Right forelimb (tissue), 1 donor: Measurements from ENCODE around the gene GMEB2.
A peak's percentile ranks its signal among the peaks of the same experiment; 100 is the strongest.

Experiments
- DNase-seq: peaks from one replicate; pipeline ENCODE4 v3.0.0-alpha.2; 2018

Gene GMEB2

GRCh38 chr20:63555661-63556381, 71.1 kb downstream of the GMEB2 start:
- DNase-seq, result no peak

DNA sequence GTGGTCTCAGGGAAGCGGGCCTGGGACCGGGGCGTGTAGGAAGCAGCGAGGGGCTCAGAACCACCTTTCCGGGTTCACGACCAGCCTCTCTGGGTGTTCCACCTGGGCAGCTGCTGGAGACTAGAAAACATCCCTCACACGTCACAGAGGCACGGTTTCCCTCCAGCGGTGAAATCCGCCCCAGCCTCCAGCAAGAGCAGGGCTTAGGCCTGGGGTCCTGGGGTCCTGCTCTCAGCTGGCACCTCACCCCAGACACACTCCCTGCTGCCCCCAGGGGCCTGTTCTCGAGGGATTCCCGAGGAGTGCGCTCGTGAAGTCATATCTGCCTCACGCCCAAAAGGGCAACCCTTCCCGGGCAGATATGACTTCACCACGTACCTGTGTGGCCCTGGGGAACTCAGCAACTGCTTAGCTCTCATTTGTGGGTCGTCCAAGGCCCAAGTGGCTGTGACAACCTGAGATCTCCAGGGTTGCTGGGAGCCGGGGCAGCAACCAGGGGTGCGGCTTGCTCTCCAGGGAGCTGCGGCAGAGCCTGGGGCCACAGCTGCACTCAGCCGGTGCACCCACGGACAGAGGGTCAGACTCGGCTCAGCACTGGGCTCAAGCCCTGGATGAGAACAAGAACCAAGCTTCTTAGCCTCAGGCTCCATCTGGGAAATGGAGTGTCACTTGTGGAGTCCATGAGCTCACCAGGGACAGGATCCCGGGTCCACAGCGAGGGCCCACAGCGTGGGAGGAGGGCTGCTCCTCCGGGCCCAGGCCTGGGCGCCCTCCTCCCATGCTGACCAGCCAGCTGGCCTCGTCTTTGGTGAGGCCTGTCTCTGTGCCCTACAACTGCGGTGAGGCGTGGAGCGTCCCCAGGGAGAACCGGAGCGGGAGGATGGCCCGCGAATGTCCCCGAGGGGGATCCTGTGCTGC, 72.3 kb downstream of the GMEB2 start:
- no peak for DNase-seq

- DNase-seq, result peak; percentile 62
Measured at GRCh38 chr20:63553933-63554290, 73.0 kb downstream of the GMEB2 start, which contains the start of gene FNDC11. Gene FNDC11 (plus strand): TSS chr20:63554159. CDS start chr20:63555664, 1,505 bp downstream.

- peak; percentile 84 for DNase-seq
Measured at GRCh38 chr20:63553251-63553932, 73.5 kb downstream of the GMEB2 start.

DNA sequence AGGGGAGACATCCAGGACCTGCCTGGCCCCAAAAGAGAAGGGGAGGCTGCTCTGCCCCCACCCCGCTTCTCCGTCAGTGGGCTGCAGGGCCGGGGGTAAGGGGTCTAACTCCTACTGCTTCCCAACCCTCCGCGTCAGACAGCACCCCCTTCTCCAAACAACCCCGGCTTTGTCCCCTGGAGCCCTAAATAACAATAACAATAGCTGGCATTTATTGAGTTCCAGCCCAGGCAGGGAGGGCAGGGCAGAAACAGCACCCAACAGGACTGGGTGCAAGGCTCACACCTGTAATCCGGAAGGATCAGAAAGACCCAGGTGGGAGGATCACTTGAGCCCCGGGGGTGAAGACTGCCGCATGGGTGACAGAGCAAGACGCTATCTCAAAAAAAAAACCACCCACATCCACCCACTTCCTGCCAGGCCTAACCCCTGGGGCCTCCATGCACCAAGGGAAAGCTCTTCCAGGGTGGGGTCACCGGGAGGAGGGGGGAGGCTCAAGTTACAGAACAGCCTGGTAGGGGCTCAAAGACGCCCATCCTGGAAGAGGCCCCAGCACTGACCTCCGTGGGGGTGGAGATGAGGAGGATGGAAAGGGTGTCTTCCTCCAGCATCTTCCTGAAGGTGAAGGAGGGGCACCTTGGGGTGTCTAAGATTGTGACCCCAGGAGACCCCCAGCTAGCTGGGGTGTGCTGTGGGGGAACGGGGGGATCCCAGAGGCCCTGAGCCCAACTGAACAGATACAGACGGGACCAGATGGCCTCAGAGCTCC, 74.2 kb downstream of the GMEB2 start:
- DNase-seq, result no peak

GRCh38 chr20:63551068-63551467, 75.8 kb downstream of the GMEB2 start:
- no peak for DNase-seq

DNA sequence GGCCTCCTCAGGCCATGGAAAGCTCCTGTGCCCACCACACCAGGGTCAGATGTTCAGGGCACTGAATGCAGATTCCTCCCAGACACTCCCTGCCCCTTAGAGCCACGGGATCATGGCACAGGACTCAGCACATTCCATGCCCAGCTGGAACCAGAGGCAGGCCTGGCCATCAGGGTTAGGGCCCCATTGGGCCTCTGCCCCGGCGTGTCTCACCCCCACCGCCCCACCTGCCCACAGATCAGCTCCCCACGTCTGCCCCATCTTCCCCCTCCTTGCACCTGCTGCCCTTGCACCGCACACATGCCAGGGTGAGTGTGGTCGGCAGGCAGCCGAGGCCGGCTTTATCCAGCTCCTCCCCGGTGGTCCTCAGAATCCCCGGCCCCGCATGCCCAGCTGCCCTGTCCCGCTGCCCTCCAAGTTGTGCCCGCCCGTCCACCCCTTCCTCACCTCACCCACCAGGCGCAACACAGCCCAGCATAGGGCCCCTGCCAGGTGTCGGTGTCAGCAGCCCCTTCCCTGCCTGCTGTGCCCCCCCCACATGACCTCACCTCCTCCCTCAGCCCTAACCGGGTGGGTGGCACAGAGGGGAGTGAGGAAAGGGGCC, 77.1 kb downstream of the GMEB2 start:
- DNase-seq, result no peak

- no peak for DNase-seq
Measured at GRCh38 chr20:63549019-63549418, 77.9 kb downstream of the GMEB2 start.

DNA sequence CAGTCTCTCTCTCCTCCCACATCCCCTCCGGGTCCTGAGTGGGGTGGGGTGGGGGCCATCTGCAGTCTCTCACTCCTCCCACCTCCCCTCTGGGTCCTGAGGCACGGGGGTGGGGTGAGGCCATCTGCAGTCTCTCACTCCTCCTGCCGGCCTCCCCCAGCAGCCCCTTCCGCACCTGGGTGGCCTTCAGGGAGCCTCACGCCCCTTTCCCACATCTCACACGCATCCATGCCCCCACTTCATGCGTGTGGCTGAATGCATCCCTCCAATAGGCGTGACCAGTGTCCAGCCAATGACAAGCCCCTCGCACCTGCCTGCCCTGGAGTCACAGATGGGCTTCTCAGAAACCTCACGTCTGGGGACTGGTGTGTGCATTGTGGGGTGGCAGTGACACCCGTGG, 78.4 kb downstream of the GMEB2 start:
- no peak for DNase-seq

DNA sequence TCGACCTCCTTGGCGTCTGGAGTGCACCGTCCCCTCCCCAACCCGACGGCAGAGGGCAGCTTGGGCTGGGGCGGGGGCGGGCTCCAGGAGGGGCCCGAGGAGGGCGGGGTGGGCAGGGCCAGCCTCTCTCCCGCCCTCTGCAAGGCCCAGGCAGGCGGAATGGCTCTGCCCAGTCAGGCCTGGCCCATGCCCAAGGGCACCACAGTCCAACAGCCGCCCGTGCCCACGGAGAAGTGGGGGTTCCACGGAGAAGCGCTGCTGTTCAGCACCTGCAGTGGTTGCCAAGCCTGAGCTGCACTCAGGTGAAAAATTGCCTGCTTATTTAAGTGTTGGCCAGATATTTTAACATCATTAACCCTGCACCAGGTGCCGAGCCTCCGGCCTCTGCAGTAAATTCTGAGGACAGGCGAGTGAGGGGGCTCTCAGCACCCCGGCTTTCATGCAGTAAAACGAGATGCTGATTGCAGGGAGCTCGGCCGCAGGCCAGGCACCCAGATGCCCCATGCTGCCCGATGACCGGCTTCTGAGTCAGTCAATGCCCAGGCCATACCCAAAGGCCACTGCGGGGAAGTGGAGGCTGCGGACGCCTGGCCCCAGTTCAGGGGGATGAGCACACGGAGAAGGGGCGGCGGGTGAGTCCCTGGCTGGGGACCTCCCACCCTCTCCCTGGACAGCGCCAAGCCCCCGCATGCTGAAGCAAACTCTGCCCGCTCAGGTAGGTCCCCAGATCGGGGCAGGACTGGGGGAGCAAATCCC, 79.0 kb downstream of the GMEB2 start, which contains the start of gene SRMS:
Gene SRMS (minus strand): TSS at position 25 of the 756 bp plus-strand sequence. CDS start 286 bp downstream, outside the sequence.
- no peak for DNase-seq

DNA sequence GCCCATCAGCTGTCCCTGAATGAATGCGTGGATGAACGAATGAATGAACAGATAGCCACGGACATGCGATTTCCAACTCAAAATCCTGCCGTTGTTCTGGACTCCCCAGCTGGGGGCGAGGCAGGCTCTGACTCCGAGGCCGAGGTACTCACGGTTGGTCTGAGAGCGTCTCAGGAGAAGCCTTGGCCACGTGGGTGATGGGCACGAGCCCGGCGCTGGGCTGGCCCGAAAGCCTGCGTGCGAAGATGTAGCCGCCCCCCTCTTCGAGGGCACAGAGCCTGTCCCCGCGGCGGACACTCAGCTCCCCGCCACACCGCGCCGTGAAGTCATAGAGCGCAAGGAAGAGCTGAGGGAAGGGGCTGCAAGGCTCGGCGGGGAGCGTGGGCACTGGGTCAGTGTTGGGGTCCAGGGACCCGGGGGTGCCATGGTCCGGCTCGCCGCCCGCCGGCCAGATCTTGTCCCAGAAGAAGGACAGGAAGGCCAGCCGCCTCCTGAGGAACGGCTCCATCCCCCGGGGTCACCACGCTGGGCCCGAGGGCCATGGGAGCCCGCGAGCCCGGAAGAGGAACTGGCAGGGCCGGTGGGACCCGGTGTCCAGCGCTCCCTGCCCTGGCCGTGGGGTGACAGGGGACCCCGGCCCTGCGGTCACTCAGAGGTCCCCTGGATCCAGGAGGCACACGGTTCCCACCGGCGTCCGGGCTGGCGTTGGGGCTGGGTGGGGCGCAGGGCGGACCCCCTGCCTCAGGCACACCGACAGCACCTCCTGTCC, 79.8 kb downstream of the GMEB2 start:
- DNase-seq, result no peak

DNA sequence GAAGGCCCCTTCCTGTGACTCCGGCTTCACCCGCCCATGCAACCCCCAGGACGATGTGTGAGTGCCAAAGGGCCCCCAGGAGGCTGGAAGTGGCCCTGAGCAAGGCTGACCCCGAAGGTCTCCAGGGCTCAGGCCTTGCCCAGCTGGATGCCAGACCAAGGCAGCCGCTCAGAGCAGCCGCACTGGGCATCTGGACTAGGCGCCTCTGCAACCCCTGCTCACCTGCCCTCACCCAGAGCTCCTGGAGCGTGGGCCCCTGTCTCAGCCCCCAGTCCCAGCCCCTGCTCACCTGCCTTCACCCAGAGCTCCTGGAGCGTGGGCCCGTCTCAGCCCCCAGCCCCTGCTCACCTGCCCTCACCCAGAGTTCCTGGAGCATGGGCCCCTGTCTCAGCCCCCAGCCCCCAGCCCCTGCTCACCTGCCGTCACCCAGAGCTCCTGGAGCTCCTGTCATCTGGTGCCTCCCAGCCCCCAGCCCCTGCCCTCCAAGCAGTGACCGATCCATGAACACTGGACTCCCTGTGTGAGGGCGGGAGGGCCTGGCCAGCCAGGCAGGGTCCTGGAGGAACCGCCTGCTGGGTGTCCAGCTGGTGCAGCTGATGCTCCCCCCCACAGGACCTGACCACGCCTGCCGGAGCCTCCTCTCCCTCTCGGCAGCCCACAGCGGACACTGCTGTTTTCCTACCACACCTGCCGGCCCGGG, 80.5 kb downstream of the GMEB2 start:
- DNase-seq, result no peak

DNA sequence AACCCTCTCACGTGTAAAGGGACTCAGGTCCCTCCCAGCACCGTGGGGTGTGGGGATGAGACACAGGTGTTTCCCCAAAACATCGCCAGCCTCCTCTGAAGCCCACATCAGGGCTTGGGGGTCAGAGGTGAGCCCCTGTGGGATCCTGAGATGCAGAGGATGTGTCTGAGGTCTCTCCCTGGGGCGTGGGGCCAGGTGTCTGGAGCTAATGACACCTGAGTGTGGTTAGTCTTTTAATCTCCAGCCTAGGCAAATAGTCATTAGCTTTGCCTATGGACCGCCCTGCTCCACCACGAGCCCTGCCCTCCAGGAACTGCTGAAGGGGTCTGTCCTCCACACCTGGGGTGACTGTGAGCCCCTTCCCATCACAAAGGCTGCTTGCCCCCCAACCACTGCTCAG, 81.1 kb downstream of the GMEB2 start:
- DNase-seq, result no peak

- DNase-seq, result no peak
Measured at GRCh38 chr20:63544958-63545516, 81.9 kb downstream of the GMEB2 start.

- no peak for DNase-seq
Measured at GRCh38 chr20:63544241-63544957, 82.5 kb downstream of the GMEB2 start.

- no peak for DNase-seq
Measured at GRCh38 chr20:63543733-63544132, 83.2 kb downstream of the GMEB2 start.

DNA sequence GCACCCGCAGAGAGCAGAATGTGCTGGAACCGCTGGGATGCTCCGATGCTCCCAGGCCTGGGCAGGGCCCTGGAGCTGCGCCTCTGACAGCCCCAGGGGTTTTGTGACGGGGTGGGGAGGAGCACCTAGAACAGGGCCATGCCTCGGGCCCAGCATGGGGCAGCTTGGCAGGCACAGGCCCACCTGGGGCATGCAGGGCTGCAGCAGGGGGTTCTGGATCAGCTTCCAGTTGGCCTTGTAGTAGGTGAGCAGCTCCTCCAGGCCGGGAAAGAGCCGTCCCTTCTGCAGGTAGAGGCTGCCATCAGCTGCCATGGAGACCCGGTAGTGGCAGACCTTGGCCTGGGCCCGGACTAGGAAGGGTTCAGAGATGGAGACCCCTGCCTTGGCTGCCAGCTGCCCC, 83.8 kb downstream of the GMEB2 start:
- no peak for DNase-seq

DNA sequence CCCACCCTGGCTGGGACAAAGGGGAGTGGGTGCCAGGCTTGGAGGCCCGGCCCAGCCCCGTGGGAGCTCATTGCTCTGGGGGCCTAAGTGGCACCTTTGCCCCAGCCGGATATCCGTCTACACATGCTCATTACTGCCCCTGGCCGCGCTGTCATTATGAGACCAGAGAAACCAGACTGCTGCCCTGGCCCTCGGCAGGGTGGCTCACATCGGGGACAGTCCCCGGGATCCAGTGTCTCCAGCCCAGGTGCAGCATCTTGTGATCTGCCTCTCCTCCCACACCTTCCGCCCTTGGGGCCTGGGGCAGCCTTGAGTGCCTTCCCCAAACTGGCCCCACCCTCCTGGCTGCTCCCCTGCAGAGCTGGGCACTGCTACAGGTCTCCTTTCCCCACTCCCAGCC, 84.2 kb downstream of the GMEB2 start:
- no peak for DNase-seq

DNA sequence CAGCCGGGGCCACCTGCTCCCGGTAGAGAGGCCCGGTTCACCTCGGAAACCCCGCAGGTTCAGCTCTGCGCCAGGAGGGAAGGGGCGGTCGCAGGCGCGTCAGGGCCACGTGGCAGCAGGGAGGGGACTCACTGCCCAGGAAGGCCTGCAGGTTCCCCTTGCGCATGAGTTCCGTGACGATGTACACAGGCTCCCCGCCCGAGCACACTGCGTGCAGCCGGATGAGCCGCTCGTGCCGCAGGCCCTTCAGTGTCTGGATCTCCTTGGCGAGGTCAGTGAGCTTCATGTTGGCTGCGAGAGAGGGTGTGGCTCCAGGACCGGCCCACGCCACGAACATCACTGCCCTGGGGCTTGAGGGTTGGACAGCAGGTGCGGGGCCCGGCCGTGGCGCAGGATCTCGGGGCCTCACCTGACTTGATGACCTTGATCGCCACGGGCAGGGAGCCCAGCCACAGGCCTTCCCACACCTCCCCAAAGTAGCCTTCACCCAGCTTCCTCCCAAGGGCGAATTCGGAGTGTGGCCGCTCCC, 84.8 kb downstream of the GMEB2 start:
- DNase-seq, result no peak
